SK-N-SH (cell line): ENCODE measurements around the gene ZNF207. TPM values are rescaled to one million over a fixed set of nuclear protein-coding genes. Genes with fewer than 3 reads are reported as not detected.

Source experiments
- CTCF ChIA-PET: fragments of 300-600, 350-600 bp; formaldehyde crosslinking; extraction: SDS; loops from one replicate; lab custom pipeline; 2021; lab: Yijun Ruan, JAX
- POLR2A ChIA-PET: fragments of 350-600 bp; sonication (Branson Sonifier 250); formaldehyde crosslinking; extraction: SDS; loops from one replicate; lab custom pipeline; 2020; ENCODE audit warnings: antibody characterized with exemption, inconsistent platforms; lab: Yijun Ruan, JAX
- DNase-seq: peaks from one replicate; pipeline ENCODE4 v3.0.0; 2012
- H2AFZ ChIP-seq: fragments of 200-600 bp; sonication (generic); 2 replicates; pipeline ENCODE4 v1.8.1; 2016; ENCODE audit warnings: antibody characterized with exemption, mild to moderate bottlenecking, low read depth
- H3F3A ChIP-seq: fragments of 200-600 bp; sonication (generic); replicated peaks from 2 replicates; pipeline ENCODE3; 2016; ENCODE audit warnings: antibody characterized with exemption, mild to moderate bottlenecking; ENCODE audit not compliant: insufficient read depth
- H3K27ac ChIP-seq, 2 experiments: fragments of 200-500 bp in 1 of 2; fragments of 200-600 bp in 1 of 2; sonication (Bioruptor generic) in 1 of 2; sonication (generic), shearing (Covaris generic) in 1 of 2; 2 replicates each; pipeline versions ENCODE4 v1.5.1 to v1.6.1; 2014 to 2016; ENCODE audit warnings: low read depth in 2 of 2, inconsistent platforms in 1 of 2, low read length in 1 of 2, mild to moderate bottlenecking in 1 of 2, mixed read lengths in 1 of 2
- H3K27me3 ChIP-seq: fragments of 200-600 bp; sonication (generic), shearing (Covaris generic); 2 replicates; pipeline ENCODE4 v1.6.1; 2016; ENCODE audit warnings: mixed run types; ENCODE audit not compliant: insufficient read depth
- H3K36me3 ChIP-seq, 2 experiments: fragments of 200-500 bp in 1 of 2; fragments of 200-600 bp in 1 of 2; sonication (Bioruptor generic) in 1 of 2; sonication (generic) in 1 of 2; replicated peaks in 1 of 2; 2 replicates each; pipeline versions ENCODE3 to v1.5.1; 2014 to 2016; ENCODE audit warnings: low read length in 1 of 2, mild to moderate bottlenecking in 1 of 2; ENCODE audit not compliant: insufficient read depth in 2 of 2, control insufficient read depth in 1 of 2
- H3K4me1 ChIP-seq, 2 experiments: fragments of 200-500 bp in 1 of 2; fragments of 200-600 bp in 1 of 2; sonication (Bioruptor generic) in 1 of 2; sonication (generic), shearing (Covaris generic) in 1 of 2; 2 replicates each; pipeline versions ENCODE4 v1.5.1 to v1.6.1; 2014 to 2016; ENCODE audit warnings: low read depth in 1 of 2, low read length in 1 of 2, mixed run types in 1 of 2; ENCODE audit not compliant: insufficient read depth in 2 of 2, control insufficient read depth in 1 of 2
- H3K4me2 ChIP-seq: fragments of 200-600 bp; sonication (generic), shearing (Covaris generic); 2 replicates; pipeline ENCODE4 v1.6.1; 2017; ENCODE audit warnings: mixed run types
- H3K4me3 ChIP-seq, 2 experiments: fragments of 200-500 bp in 1 of 2; fragments of 200-600 bp in 1 of 2; sonication (Bioruptor generic) in 1 of 2; sonication (generic), shearing (Covaris generic) in 1 of 2; 2 replicates each; pipeline versions ENCODE4 v1.5.1 to v1.8.1; 2014 to 2016; ENCODE audit warnings: low read depth in 2 of 2, inconsistent platforms in 1 of 2, low read length in 1 of 2, mild to moderate bottlenecking in 1 of 2, mixed read lengths in 1 of 2, moderate library complexity in 1 of 2
- H3K79me2 ChIP-seq: fragments of 200-600 bp; sonication (generic); 2 replicates; pipeline ENCODE4 v1.8.1; 2017; ENCODE audit warnings: mild to moderate bottlenecking; ENCODE audit not compliant: insufficient read depth
- H3K9ac ChIP-seq: fragments of 200-600 bp; sonication (generic); 2 replicates; pipeline ENCODE4 v1.6.1; 2017; ENCODE audit warnings: mixed run types
- H3K9me2 ChIP-seq: fragments of 200-600 bp; sonication (generic); 2 replicates; pipeline ENCODE4 v1.6.1; 2017; ENCODE audit warnings: mixed run types
- H3K9me3 ChIP-seq: fragments of 200-600 bp; sonication (generic); 2 replicates; pipeline ENCODE4 v1.6.1; 2017; ENCODE audit warnings: mixed run types, mild to moderate bottlenecking, moderate library complexity
- H4K20me1 ChIP-seq: fragments of 200-600 bp; sonication (generic); 2 replicates; pipeline ENCODE4 v1.6.1; 2017; ENCODE audit warnings: mild to moderate bottlenecking, mixed run types; ENCODE audit not compliant: insufficient read depth
- CHD2 ChIP-seq: fragments of 150-350 bp; IDR thresholded peaks from 2 replicates; pipeline ENCODE4 v1.6.1; 2018; ENCODE audit warnings: low read length; ENCODE audit not compliant: partially characterized antibody
- ELF1 ChIP-seq: IDR thresholded peaks from 2 replicates; pipeline ENCODE4 v1.4.0; 2012
- EP300 ChIP-seq, 2 experiments: IDR thresholded peaks; 2 replicates each; pipeline versions ENCODE4 v1.4.0 to v1.6.1; 2012; ENCODE audit warnings: borderline replicate concordance in 1 of 2, low read depth in 1 of 2, low read length in 1 of 2
- EZH2phosphoT487 ChIP-seq: fragments of 200-600 bp; sonication (generic); IDR thresholded peaks from 2 replicates; pipeline ENCODE4 v1.6.1; 2017; ENCODE audit warnings: low read depth, mixed run types, mild to moderate bottlenecking, antibody characterized with exemption, moderate library complexity, borderline replicate concordance
- FOSL2 ChIP-seq: IDR thresholded peaks from 2 replicates; pipeline ENCODE4 v1.4.0; 2012; ENCODE audit warnings: low read depth, mild to moderate bottlenecking, moderate library complexity, borderline replicate concordance
- GATA2 ChIP-seq: sonication (generic); formaldehyde crosslinking; IDR thresholded peaks from 2 replicates; pipeline ENCODE4 v1.5.0; 2020; ENCODE audit warnings: mild to moderate bottlenecking, missing genetic modification reagents
- JUND ChIP-seq: IDR thresholded peaks from 2 replicates; pipeline ENCODE4 v1.4.0; 2012
- NFIC ChIP-seq: IDR thresholded peaks from 2 replicates; pipeline ENCODE4 v1.4.0; 2012; ENCODE audit warnings: borderline replicate concordance
- NRF1 ChIP-seq: IDR thresholded peaks from 2 replicates; pipeline ENCODE4 v1.6.1; 2012; ENCODE audit warnings: low read depth, mild to moderate bottlenecking, low read length
- POLR2AphosphoS5 ChIP-seq: IDR thresholded peaks from 2 replicates; pipeline ENCODE4 v1.6.1; 2012; ENCODE audit warnings: low read depth, low read length
- RAD21 ChIP-seq: IDR thresholded peaks from 2 replicates; pipeline ENCODE4 v1.6.1; 2012; ENCODE audit warnings: mild to moderate bottlenecking, low read length
- RCOR1 ChIP-seq: fragments of 150-350 bp; IDR thresholded peaks from 2 replicates; pipeline ENCODE4 v1.6.1; 2017; ENCODE audit warnings: antibody characterized with exemption, low read length
- RFX5 ChIP-seq: IDR thresholded peaks from 2 replicates; pipeline ENCODE4 v1.6.1; 2012; ENCODE audit warnings: mild to moderate bottlenecking, improper control_type of control experiment, low read length
- SIN3A ChIP-seq: IDR thresholded peaks from 2 replicates; pipeline ENCODE4 v1.6.1; 2012; ENCODE audit warnings: low read depth, mild to moderate bottlenecking, low read length, moderate library complexity, borderline replicate concordance
- TCF12 ChIP-seq: IDR thresholded peaks from 2 replicates; pipeline ENCODE4 v1.4.0; 2012
- YY1 ChIP-seq: IDR thresholded peaks from 2 replicates; pipeline ENCODE4 v1.4.0; 2012; ENCODE audit warnings: low read depth, mild to moderate bottlenecking
- WGBS: methylation state at CpG from one replicate; pipeline ENCODE4 v1.1.6; 2017; ENCODE audit warnings: low lambda C conversion rate; 5-methylcytosine and 5-hydroxymethylcytosine counted together
- polyA plus RNA-seq, 3 experiments: library from polyadenylated mRNA; depleted of rRNA; stranded (reverse); fragments of >200 nt; gene quantifications; 2 replicates each; pipeline ENCODE4 v1.2.3, GENCODE V29; 2012
- TF ChIP-seq, protein P1 (sequence below): fragments of 150-350 bp; IDR thresholded peaks from 2 replicates; pipeline ENCODE4 v1.6.1; 2017; ENCODE audit warnings: antibody characterized with exemption, low read length, low read depth, borderline replicate concordance

ZNF207 gene
- polyA plus RNA-seq, 1 of the 3 experiments (the other 2 are of a cell fraction), result 122 TPM

DNA sequence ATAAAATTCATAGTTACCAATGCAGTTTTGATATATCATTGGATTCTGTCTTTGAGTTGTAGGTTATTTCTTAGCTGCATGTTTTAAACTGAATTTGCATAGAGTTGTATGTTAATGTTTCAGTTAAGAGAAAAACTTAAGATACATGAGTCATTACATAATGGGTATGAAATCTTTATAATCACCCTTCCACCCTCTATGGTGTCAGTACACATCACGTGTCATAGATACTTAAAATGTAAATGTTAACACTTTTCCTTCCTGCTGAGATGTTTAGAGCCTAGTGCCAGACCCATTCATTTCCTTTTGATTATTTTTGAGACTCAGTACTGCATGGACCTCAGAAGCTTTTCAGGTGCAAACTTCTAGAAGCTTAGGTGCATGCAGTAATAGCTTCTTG, 20.5 kb downstream of the ZNF207 start:
- H3K4me3 ChIP-seq, result no peak overlapping the region
- no peak overlapping the region for H3K27ac ChIP-seq
- no peaks in the 10 kb centered on the region for H3K27me3 ChIP-seq
- peaks cover 82% of the 10 kb centered on the region for H4K20me1 ChIP-seq
- H3K9me3 ChIP-seq, result no peaks in the 10 kb centered on the region
- H2AFZ ChIP-seq, result no peak overlapping the region
- H3K9me2 ChIP-seq, result no peaks in the 10 kb centered on the region
- ChIA-PET POLR2A (interaction anchor here (1.6 kb wide), 1 partner anchor 11 kb away, joined by 3 read pairs; no protein-coding TSS in a partner anchor), CTCF (interaction anchor here (2.4 kb wide), 1 partner anchor 9 kb away, joined by 6 read pairs; no protein-coding TSS in a partner anchor)
- no peak overlapping the region for H3K4me2 ChIP-seq
- 90% methylated on average over 1 of the region's 1 CpG for WGBS
- no peak for DNase-seq
- TF ChIP-seq CHD2 (no peak), RFX5 (no peak), EZH2phosphoT487 (no peak), RCOR1 (no peak), JUND (no peak), SIN3A (no peak), TCF12 (no peak), POLR2AphosphoS5 (no peak), YY1 (no peak), NFIC (no peak), ELF1 (no peak), NRF1 (no peak), RAD21 (no peak), GATA2 (CRISPR knock-in tag) (no peak), FOSL2 (no peak)
- H3K79me2 ChIP-seq, result peaks cover 96% of the 10 kb centered on the region
- no peaks in the 10 kb centered on the region; a peak in 2 of 4 replicates for H3K4me1 ChIP-seq
- no peak overlapping the region for H3K9ac ChIP-seq
- peaks cover 27% of the 10 kb centered on the region for H3F3A ChIP-seq
- peaks cover 82 to 92% of the 10 kb centered on the region in 2 experiments for H3K36me3 ChIP-seq

DNA sequence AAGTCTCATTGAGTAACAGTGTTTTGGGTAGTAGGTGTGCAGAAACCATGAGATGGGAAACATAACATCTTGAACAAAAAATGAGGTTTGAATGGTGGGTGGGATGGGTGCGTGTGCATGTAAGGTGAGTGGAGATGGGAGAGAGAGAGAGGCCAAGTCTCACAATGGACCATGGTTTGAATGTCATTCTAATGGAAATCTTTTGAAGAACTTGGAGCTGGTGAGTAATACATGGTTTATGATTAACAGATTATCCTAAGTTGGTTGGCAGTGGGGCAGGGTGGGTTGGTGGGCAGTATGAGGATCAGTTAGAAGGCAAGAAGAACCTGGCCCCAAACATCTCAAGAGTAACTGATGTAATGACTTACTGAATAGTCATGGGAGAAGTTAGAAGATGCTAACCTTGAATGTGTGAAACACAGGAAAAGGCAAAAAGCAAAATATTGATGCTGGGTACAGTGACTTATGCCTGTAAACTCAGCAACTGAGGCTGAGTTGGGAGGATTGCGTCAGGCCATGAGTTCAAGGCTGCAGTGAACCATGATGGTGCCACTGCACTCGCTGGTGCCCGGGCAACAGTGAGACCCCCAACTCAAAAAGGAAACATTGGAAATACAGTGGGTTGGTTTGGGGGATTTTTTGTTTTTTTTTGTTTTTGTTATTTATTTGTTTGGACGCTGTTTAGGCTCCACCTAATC, 32.7 kb downstream of the ZNF207 start:
- Histone ChIP-seq H3K27ac (no peak overlapping the region), H3K9me2 (no peaks in the 10 kb centered on the region), H3K36me3 (peaks cover 49 to 60% of the 10 kb centered on the region in 2 experiments), H2AFZ (no peak overlapping the region)
- POLR2A ChIA-PET, result no interaction called here
- TF ChIP-seq, protein P1, sequence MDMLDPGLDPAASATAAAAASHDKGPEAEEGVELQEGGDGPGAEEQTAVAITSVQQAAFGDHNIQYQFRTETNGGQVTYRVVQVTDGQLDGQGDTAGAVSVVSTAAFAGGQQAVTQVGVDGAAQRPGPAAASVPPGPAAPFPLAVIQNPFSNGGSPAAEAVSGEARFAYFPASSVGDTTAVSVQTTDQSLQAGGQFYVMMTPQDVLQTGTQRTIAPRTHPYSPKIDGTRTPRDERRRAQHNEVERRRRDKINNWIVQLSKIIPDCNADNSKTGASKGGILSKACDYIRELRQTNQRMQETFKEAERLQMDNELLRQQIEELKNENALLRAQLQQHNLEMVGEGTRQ, result no peak
- TF ChIP-seq POLR2AphosphoS5 (no peak; the same call in 1 of the 2 replicates), EP300 (IDR thresholded peaks at IDR 0.05; ENCODE audit: borderline replicate concordance in 1 of 2, low read depth in 1 of 2, low read length in 1 of 2) (no peak), NRF1 (no peak), RCOR1 (no peak), FOSL2 (no peak)
- TF ChIP-seq, all 33 proteins: peak for 0
- CTCF ChIA-PET, result no interaction called here
- WGBS, result 95% methylated on average over 5 of the region's 5 CpGs
- Histone ChIP-seq H3K27me3 (no peaks in the 10 kb centered on the region), H3K79me2 (peaks cover 11% of the 10 kb centered on the region; the same call in 1 of the 2 replicates), H3K4me1 (no peaks in the 10 kb centered on the region; a peak in 1 of 4 replicates), H3K4me3 (no peak overlapping the region), H4K20me1 (peaks cover 13% of the 10 kb centered on the region; the same call in 1 of the 2 replicates), H3F3A (peaks cover 32% of the 10 kb centered on the region), H3K9ac (no peak overlapping the region), H3K4me2 (no peak overlapping the region), H3K9me3 (no peaks in the 10 kb centered on the region)
- DNase-seq, result no peak
